GM19438 (cell line): Measurements from ENCODE around the gene RNF187.

Experiments
- ATAC-seq: cut with Tn5 transposase; IDR thresholded peaks from one replicate; pipeline ENCODE4 v1.9.1; 2021; ENCODE audit warnings: low read depth; ENCODE audit not compliant: unreplicated experiment

The RNF187 gene

DNA sequence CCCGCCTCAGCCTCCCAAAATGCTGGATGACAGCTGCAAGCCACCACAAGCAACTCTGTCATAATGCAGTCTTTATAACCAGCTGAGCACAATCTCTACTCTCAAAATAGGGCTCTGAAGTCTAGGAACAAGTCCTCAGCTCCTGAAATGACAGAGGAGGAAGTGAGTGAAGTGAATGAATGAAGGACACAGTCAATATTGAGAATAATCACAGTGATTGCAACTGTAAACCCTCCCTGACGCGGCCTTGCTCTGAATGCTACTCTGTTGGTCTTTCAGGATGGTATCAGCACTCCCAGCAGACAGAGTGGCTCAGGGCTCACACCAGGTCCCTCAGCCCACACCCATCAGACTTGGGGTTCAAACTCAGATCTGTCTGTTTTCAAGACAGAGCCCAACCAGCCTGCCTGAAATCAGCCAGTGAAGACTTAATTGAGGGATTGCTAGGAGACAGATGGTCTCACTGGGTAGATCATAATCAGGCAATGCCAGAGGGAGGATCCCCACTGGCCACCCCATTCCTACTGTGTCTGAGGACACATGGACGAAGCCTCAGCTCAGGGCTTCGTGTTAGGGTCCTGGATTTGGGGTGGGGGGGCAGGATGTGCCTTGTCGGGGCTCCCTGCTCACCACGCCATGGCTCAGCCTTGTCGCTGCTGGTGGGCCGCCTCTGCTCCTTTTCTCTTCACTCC is 20.9 kb downstream of the RNF187 start:
- ATAC-seq = no peak

GRCh38 chr1:228508840-228509415 is 21.7 kb downstream of the RNF187 start:
- ATAC-seq = no peak

- ATAC-seq = no peak
These were observed 23.1 kb downstream of the RNF187 start for GRCh38 chr1:228510101-228510802.

DNA sequence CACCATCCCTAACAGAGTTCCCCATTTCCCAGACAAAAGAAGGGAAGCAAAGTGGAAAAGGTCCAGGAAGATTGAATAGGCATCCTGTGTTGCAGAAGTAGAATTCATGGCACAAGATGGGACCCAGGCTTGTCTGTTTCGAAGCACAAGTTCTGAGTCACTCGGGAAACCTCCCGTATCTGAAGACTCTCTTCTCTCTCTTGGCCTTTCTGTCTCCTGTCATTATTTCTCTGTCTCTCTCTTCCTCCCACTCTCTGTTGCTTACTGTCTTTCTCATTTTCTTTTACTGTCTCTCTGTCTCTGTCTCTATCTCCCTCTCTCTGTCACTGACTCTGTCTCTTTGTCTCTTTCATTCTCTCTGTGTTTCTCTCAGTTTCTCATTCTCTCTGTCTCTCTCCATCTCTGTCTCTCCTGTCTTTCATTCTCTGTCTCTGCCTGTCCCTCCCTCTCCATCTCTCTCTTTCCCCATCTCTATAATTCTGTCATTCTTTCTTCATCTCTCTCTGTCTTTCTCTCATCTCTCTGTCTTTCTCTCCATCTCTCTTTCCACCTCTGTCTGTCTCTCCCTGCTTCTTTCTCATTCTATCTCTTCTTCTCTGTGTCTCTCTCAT is 23.7 kb downstream of the RNF187 start:
- no peak for ATAC-seq

GRCh38 chr1:228511546-228512445 is 24.6 kb downstream of the RNF187 start:
- ATAC-seq = no peak

GRCh38 chr1:228512781-228513198 is 25.6 kb downstream of the RNF187 start:
- ATAC-seq = no peak

DNA sequence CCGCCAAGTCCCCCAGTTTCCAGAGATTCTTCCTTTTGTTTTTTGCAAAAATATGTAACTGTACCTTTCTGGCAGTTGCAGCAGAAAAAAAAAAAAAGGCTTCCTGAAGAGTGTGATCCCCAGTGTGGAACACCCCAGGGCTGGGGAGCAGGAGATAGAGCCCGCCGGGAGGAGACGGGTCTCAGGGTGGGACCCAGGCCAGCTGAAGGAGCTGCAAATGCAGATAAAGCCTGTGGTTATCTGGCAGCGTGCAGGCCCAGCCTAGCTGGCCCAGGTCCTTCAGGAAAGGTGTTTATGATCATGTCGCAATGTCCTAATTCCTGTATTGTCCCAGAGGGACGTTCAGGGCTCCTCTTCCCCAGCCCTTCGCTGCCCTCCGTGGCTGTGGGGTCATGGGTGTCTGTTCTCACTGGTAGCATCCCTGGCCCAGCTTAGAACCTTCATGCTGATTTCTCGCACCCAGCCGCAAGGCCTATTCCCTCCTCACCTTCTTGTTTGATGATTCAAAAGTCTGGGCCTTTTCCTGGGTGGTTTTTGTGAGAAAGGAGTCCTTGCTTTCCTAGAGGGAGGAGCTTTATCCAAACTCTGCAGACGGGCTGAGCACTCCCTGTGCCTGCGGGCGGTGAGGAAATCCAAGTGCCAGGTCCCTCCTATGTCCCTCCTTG is 26.2 kb downstream of the RNF187 start:
- ATAC-seq = no peak

DNA sequence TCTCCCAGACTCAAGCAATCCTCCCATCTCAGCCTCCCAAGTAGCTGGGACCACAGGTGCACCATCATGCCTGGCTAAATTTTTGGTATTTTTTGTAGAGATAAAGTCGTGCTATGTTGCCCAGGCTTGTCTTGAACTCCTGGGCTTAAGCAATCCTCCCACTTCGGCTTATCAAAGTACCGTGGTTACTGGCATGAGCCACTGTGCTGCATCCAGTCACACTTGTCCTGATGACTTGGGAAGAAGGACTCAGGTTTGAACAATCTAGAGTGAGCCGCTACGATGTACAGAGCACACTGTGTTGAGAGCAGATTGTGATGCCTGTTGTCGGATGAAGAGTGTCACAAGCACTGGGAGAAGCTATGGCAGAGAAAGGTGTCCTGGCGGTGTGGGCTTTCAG is 27.2 kb downstream of the RNF187 start:
- ATAC-seq = no peak

DNA sequence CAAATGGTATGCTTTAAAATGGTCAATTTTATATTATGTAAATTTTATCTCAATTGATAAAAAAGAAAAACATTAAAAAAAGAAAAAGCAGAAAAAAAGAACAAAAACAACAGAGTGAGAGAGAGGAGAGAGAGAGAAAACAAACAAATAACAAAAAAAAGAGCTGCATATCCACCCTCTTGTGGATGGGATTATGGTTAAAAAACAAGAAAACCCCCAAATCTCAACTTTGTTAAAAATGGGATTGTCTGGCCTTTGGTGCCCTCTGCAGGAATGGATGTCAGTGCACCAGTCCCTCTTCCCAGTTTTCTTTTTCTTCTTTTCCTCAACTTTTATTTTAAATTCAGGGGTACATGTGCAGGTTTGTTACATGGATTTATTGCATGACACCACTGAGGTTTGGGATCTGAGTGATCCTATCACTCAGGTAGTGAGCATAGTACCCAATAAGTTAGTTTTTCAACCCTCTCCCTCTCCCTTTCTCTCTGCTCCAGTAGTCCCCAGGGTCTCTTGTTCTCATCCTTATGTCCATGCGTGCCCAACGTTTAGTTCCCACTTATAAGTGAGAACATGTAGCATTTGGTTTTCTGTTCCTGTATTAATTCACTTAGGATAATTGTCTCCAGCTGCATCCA is 28.1 kb downstream of the RNF187 start:
- no peak for ATAC-seq

DNA sequence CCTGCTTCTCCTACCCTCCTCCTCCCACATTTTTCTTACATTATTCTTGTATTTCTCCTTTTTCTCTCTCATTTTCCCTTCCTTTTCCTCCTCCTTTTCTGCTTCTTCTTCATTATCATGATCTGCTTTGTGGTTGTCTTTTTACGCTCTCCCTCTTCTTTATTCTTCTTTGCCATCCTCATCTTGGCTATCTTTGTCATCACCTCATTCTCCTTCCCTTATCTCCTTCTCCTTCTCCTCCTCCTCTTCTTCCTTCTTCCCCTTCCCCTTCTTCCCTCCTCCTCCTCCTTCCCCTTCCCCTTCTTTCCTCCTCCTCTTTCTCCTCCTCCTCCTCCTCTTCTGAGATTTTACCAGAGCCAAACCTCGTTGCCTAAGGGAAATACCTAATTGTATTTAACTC is 30.5 kb downstream of the RNF187 start:
- ATAC-seq = no peak

DNA sequence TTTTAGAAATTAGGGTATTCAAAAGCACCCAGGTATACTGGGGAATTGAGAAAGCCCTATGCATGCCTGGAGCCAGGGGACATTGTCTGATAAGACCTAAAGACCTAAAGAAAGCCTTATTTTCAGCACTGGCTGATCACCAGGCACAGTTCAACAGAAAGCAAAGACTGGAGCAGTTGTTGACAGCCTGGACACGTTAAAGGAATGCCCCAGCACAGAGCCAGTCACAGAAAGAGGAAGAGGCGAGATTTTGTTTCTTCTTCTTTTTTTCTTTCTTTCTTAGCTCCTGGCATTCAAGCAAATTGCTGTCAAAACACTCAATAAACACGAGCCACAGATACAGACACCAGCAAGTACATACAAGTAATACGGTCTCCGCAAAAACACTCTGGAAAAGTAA is 40.4 kb downstream of the RNF187 start:
- ATAC-seq = no peak

GRCh38 chr1:228528612-228529011 is 41.4 kb downstream of the RNF187 start:
- ATAC-seq = no peak

DNA sequence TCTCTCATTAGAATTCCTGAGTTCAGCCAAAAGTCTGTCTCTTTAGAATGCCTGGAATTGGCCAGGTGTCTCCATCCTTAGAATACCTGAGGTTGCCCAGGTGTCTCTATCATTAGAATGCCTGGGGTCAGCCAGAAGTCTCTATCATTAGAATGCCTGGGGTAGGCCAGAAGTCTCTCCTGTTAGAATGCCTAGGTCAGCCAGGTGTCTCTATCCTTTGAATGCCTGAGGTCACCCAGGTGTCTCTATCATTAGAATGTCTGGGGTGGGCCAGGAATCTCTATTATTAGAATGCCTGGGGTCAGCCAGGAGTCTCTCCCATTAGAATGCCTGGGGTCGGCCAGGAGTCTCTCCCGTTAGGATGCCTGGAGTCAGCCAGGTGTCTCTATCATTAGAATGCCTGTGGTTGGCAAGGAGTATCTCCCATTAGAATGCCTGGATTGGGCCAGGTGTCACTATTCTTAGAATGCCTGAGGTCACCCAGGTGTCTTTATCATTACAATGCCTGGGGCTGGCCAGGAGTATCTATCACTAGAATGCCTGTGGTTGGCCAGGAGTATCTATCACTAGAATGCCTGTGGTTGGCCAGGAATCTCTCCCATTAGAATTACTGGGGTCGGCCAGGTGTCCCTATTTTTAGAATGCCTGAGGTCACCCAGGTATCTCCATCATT is 43.0 kb downstream of the RNF187 start:
- ATAC-seq = no peak

DNA sequence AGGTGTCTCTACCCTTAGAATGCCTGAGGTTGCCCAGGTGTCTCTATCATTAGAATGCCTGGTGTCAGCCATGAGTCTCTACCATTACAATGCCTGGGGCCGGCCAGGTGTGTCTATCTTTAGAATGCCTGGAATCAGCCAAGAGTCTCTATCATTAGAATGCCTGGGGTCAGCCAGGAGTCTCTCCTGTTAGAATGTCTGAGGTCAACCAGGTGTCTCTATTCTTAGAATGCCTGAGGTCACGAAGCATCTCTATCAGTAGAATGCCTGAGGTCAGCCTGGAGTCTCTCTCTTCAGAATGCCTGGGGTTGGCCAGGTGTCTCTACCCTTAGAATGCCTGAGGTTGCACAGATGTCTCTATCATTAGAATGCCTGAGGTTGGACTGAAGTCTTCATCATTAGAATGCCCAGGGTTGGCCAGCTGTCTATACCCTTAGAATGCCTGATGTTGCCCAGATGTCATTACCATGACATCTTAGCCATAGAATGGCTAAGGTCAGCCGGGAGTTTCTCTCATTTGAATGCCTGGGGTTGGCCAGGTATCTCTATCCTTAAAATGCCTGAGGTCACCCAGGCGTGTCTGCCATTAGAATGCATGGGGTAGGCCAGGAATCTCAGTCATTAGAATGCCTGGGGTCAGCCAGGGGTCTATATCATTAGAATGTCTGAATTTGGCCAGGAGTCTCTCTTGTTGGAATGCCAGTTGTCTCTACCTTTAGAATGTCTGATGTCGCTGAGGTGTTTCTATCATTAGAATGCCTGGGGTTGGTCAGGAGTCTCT is 44.0 kb downstream of the RNF187 start:
- ATAC-seq = no peak

GRCh38 chr1:228538831-228539230 is 51.6 kb downstream of the RNF187 start:
- no peak for ATAC-seq

GRCh38 chr1:228540161-228540917 is 53.2 kb downstream of the RNF187 start:
- no peak for ATAC-seq

DNA sequence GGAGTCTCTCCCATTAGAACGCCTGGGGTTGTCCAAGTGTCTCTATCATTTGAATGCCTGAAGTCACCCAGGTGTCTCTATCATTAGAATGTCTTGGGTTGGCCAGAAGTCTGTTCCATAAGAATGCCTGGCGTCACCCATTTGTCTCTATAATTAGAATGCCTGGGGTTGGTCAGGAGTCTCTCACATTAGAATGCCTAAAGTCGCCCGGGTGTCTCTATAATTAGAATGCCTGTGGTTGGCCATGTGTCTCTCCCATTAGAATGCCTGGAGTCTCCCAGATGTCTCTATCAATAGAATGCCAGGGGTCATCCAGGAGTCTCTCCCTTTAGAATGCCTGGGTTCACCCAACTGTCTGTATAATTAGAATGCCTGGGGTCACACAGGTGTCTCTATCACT is 54.5 kb downstream of the RNF187 start:
- ATAC-seq = no peak

DNA sequence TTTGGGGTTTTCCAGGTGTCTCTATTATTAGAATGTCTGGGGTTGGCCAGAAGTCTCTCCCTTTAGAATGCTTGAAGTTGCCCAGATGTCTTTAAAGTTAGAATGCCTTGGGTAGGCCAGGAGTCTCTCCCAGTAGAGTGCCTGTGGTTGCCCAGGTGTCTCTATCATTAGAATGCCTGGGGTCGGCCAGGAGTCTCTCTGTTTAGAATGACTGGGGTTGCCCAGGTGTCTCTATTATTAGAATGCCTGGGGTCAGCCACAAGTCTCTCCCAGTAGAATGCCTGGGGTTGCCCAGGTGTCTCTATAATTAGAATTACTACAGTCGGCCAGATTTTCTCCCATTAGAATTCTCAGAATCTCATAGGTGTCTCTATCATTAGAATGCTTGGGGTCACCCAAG is 55.2 kb downstream of the RNF187 start:
- ATAC-seq = no peak
